Ramos (cell line): ENCODE data around the gene DNAH12.

Experiments
- in situ Hi-C: fragments of 300-500 bp; cut with MboI; formaldehyde crosslinking; loops from one replicate; pipeline ENCODE4 v1.14.3; 2022; ENCODE audit warnings: low sequenced_read_pairs; ENCODE audit not compliant: unreplicated experiment

DNAH12 gene

DNA sequence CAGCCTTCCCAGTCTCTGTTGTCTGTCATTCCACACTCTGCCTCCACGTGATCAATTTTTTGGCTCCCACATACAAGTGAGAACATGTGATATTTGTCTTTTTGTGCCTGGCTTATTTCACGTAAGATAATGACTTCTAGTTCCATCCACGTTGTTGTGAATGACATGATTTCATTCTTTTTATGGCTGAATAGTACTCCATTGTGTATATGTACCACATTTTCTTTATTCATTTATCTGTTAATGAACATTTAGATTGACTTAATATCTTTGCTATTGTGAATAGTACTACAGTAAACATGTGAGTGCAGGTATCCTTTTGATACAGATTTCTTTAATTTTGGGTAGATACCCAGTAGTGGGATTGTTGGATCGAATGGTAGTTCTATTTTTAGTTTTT, 283.0 kb downstream of the DNAH12 start:
- in situ Hi-C loops, result no loop called here

- in situ Hi-C loops, result no loop called here
These were observed 286.5 kb downstream of the DNAH12 start for GRCh38 chr3:57257678-57258077.

GRCh38 chr3:57256844-57257243, 287.3 kb downstream of the DNAH12 start:
- in situ Hi-C loops, result no loop called here

- in situ Hi-C loops, result no loop called here
These were observed 291.7 kb downstream of the DNAH12 start for GRCh38 chr3:57252404-57252803.

DNA sequence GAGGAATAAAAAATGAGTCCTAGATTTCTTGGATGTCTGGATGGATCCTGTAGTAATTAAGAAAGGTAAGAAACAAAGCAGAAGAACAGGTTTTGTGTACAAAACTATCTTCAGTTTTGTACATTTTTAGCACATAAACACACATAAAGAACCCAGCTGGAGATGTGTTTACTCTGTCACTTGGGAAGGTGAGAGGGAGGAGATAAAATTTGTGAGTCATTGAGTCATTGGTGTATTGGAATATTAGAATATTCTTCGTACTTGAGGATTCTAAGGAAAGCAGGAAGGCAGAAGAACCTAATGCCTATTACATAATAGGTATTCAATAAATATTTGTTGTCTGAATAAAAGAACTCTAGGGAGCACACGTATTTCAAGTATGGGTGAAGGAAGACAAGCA, 299.2 kb downstream of the DNAH12 start:
- in situ Hi-C loops, result no loop called here
